T1000 (cell line): ENCODE data around the gene HIVEP3.
"Not testable (repeated sequence)": the region's sequence is repeated elsewhere in the genome, so short reads cannot be mapped to it uniquely, and the experiment has no call there.

ENCODE experiments used
- DNase-seq: peaks from one replicate; lab custom pipeline; 2025; ENCODE audit warnings: mixed read lengths; lab: John Stamatoyannopoulos, UW

HIVEP3 gene

GRCh38 chr1:41918450-41919043 is at the start of gene HIVEP3:
Gene HIVEP3 (minus strand): TSS chr1:41918922.
- no peak for DNase-seq

DNA sequence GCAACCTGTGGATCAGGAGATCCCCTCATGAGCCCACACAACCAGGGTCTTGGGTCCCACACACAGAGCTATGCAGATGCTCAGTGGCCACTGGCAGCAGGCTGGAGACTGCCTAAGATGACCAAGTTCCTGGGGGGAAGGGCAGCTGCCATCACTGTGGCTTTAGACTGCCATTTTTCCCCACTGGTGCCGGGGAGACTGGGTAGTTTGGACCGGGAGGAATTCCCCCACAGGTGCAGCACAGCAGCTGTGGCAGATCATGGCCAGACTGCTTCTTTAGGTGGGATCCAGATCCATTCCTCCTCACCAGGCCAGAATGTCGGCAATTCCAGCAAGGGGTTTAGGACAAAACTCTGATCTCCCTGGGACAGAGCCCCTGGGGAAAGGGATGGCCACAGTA is 45.7 kb upstream of the HIVEP3 start:
- DNase-seq: no peak

DNA sequence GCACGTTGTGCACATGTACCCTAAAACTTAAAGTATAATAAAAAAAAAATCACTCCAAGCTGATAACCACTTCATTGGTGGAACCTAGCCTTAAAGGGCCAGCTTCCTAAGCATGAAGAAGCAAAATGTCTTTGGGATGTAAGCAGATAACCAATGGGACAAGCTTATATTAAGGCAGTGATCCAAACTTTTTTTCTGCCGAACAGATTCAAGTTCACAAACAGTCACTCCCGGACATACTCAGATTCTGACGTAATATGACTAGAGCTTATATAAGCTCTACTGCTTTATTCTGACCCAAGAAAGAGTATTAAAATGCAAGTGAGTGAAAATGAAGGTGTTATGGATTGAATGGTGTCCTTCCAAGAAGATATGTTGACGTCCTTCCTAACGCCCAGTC is 44.9 kb upstream of the HIVEP3 start:
- no peak for DNase-seq

GRCh38 chr1:41958015-41958673 is 39.4 kb upstream of the HIVEP3 start:
- no peak for DNase-seq

DNA sequence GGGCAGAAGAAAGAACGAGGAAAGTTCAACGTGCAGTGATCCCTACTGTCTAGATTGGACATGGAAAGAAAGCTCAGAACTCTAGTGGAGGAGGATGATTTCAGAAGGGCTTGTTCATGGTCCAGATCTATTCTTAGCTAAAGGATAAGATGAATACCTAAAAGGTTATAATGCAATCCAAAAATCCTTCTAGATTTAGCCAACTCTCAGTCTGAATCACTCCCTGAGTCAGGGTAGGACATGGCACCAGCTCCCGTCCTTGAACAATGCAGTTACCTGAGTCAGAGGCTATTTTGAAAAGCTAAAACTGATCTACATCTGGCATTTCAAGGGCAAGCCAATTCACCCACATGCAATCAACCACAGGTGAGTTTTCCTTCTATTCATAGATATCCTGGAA is 38.8 kb upstream of the HIVEP3 start:
- no peak for DNase-seq

DNA sequence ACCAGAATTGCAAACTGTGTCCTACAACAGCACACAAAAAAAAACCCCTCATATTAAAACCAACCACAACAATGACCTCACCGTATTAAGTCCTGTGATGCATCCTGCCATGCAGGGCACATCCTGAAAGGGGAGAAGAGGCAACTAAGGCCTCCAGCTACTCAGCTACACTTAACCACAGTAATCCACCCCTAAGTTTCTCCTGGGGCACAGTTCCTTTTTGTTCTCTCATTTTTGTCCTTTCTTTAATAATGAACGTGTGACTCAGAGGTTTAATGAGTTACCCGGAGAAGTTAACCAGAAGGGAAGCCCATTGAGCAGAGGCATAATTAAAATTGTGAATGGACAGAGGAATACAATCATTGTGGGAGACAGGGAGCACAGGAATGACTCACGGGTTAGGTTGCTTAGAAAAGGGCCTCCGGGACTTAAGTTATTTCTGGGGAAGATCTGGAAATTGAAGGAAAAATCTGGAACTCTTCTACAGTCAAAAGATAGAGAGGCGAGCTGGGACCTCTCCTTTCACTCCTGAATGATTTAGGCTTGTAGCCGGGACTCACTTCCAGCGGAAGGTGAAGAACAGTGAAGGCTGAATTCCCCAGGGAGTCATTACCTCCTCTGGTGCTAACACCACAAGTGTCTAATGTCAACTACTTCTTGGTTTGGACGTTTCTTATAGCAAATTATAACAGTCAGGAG is 36.9 kb upstream of the HIVEP3 start:
- DNase-seq: peak; percentile 86

DNA sequence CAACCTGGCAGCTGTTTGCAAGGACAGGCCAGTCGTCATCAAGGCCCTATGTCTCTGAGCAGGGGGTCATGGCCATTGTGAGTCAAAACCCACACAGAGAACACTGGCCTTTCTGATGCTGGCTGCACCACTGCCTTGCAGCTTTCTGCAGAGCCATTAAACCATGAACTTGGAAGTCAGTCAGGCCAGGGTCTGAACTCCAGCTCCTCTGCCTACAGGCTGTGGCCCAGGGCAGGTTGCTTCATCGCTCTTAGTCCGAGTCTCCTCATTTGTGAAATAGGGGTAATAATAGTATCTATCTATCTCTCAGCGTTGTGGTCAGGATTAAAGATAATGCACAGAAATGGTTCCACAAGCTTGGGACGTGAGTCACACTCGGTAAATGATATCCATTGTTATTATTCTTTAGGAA is 35.8 kb upstream of the HIVEP3 start:
- peak; percentile 60 for DNase-seq

GRCh38 chr1:41953291-41953690 is 34.6 kb upstream of the HIVEP3 start:
- DNase-seq: no peak

DNA sequence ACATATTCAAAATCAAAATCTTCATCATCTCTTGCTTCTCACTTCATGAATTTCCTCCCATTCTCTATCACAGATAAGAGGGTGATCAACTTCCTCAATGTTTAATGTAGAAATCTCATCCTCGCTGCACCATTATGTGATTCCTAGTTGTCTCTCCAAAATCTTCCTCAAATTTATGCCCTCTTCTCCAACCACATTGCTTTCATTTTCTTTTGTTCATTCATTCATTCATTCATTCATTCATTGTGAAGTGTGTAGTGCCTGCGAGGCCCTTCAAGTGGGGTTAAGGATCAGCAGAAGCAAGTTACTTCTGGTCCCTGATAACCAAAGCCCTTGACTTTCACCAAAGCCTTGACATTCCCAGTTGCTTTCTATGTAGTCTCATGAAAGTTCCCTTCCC is 33.5 kb upstream of the HIVEP3 start:
- no peak for DNase-seq

DNA sequence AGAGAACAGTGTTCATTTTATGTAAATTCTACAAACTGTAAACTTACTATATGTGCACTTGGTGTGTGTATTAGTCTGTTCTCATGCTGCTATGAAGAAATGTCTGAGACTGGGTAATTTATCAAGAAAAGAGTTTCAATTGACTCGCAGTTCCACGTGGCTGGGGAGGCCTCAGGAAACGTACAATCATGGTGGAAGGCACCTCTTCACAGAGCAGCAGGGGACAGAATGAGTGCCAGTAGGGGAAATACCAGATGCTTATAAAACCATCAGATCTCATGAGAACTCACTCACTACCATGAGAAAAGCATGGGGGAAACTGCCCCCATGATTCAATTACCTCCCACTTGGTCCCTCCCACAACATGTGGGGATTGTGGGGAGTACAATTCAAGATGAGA is 32.8 kb upstream of the HIVEP3 start:
- not testable (repeated sequence) for DNase-seq

- DNase-seq: no peak
Observed at GRCh38 chr1:41950820-41951219, 32.1 kb upstream of the HIVEP3 start.

GRCh38 chr1:41945946-41946345 is 27.2 kb upstream of the HIVEP3 start:
- DNase-seq: peak; percentile 19

DNA sequence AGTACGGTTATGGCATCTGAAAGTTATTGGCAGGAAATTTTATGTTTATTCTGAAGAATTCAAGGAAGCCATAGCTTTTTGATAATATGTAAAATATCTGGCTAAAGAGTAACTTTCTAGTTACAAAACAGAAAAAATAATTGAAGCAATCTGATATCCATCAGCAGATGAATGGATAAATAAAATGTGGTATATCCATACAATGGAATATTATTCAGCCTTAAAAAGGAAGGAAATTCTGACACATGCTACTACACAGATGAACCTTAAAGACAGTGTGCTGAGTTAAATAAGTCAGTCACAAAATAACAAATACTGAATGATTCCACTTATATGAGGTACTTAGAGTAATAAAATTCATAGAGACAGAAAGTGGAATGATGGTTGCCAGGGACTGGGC is 25.0 kb upstream of the HIVEP3 start:
- no peak for DNase-seq

DNA sequence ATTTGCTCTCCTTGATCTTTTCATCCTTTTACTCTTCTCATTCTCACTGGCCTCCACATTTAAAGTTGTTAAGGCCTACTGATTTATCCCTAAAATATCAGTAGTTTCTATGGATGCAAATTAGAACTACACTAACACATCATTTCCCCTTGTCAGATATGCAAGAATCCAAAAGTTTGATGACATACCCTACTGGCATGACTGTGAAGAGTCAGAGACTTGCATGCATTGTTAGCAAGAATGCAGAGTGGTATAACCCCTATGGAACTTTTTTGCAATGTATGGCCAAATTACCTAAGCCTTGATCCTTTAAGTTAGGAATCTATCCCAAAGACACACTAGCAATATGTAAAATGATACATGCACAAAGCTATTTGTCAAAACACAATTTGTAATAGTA is 23.6 kb upstream of the HIVEP3 start:
- DNase-seq: no peak

DNA sequence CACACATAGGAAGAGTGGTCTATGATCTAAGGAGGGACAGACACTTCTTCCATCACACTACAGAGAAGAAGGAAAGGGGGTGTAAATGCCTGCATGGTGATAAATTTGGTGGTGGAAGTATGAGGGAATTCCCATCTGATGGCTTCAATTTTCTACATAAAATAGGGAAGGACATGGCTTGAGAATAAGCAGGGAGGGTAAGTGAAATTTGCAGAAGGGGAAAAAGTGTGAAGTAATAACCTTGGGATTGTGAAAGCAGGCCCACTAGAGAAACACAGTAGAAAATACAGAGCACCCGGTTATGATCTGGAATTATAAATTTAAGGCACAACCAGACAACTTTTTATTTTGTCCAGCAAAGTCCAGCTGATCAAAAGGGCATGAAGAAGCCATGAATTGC is 22.7 kb upstream of the HIVEP3 start:
- no peak for DNase-seq

DNA sequence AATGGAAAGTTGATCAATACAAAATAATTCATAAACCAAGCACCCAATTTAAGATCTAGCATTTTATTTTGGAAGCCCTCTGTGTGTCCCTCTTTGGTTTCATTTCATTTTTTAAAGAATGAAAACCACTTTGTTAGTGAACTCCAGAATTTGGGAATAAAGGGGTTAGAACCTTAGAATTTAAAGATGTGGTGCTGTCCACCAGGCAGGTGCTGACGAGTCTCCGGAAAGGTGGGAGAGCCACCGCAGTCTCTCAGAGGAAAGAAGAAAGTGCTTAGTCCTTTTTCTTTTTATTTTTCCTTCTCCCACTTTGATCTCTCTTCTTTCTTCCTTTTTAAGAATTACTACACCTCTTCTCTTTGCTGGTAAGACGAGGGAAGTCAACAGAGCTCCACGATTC is 20.5 kb upstream of the HIVEP3 start:
- no peak for DNase-seq

GRCh38 chr1:41936107-41936506 is 17.4 kb upstream of the HIVEP3 start:
- no peak for DNase-seq

GRCh38 chr1:41935226-41935625 is 16.5 kb upstream of the HIVEP3 start:
- DNase-seq: no peak

- DNase-seq: no peak
Observed at GRCh38 chr1:41933106-41933505, 14.4 kb upstream of the HIVEP3 start.

- no peak for DNase-seq
Observed at GRCh38 chr1:41931578-41931977, 12.9 kb upstream of the HIVEP3 start.

- no peak for DNase-seq
Observed at GRCh38 chr1:41927118-41927517, 8.4 kb upstream of the HIVEP3 start.

GRCh38 chr1:41925712-41926111 is 7.0 kb upstream of the HIVEP3 start:
- DNase-seq: no peak

DNA sequence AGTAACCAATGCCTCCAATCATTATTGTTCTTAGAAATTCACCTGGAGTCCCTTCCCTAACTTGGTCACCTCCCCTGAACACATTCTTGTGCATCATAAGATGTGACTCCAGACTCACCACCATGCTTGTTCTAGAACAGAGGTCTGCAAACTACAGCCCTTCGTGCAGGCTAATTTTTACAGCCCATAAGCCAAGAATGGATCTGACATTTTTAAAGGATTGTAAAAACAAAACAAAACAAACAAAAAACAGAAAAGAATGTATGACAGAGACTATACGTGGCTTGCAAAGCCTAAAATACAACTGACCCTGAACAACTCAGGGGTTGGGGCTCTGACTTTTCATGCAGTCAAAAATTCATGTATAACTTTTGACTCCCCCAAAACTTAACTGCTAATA is 6.2 kb upstream of the HIVEP3 start:
- DNase-seq: no peak

DNA sequence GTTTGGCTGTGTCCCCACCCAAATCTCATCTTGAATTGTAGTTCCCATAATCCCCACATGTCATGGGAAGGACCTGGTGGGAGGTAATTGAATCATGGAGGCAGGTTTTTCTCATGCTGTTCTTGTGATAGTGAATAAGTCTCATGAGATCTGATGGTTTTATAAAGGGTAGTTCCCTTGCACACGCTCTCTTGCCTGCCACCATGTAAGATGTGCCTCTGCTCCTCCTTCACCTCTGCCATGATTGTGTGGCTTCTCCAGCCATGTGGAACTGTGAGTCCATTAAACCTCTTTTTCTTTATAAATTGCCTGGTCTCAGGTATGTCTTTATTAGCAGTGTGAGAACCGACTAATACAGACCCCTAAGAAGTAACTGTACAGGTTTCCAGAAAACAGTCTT is 2.5 kb upstream of the HIVEP3 start:
- not testable (repeated sequence) for DNase-seq
